Spleen (tissue), 7 donors: Measurements from ENCODE around the gene NDRG4.

Source experiments
- POLR2A ChIP-seq, 3 donors: fragments of 450-650 bp; IDR thresholded peaks; one replicate each; pipeline ENCODE4 v1.5.1; 2017; ENCODE audit warnings: antibody characterized with exemption in 3 of 3, mild to moderate bottlenecking in 1 of 3
- TF ChIP-seq, protein P1 (sequence below), 11 experiments: fragments of 200-600 bp in 7 of 11; fragments of 450-650 bp in 4 of 11; sonication (generic) in 4 of 11; IDR thresholded peaks in 8 of 11; conservative IDR thresholded peaks in 3 of 11; 1 replicate in 7 of 11; 2 replicates in 4 of 11; pipeline versions ENCODE4 v1.4.0 to v1.8.0; 2016 to 2021; ENCODE audit warnings: antibody characterized with exemption in 11 of 11, inconsistent platforms in 4 of 11, mild to moderate bottlenecking in 1 of 11
- donor health status: DM: no; HTN: no; CAD: no; lungs with moderate emphysema.
- donor health status: DM: no; HTN: no; CAD: no.
- donor health status: DM: no; HTN: no; CAD: no.

DNA sequence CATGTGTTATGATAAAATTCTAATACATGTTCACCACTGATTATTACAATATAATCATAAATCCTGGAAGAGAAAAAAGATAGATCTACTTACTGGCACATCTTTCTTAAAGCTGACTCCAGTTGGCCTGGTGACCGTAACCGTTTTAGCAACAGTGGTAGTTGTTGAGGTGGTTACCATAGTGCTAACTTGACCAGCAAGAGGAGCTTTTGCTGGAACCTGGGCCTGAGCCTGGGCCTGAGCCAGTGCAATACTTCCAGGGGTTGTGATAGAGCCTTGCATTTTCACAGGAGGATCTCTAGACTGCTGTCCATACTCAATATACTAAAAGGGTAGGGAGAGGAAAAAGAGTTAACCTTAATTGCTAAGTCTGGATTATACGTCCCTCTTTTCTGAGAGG lies 51.6 kb downstream of the NDRG4 start:
- TF ChIP-seq, protein P1, sequence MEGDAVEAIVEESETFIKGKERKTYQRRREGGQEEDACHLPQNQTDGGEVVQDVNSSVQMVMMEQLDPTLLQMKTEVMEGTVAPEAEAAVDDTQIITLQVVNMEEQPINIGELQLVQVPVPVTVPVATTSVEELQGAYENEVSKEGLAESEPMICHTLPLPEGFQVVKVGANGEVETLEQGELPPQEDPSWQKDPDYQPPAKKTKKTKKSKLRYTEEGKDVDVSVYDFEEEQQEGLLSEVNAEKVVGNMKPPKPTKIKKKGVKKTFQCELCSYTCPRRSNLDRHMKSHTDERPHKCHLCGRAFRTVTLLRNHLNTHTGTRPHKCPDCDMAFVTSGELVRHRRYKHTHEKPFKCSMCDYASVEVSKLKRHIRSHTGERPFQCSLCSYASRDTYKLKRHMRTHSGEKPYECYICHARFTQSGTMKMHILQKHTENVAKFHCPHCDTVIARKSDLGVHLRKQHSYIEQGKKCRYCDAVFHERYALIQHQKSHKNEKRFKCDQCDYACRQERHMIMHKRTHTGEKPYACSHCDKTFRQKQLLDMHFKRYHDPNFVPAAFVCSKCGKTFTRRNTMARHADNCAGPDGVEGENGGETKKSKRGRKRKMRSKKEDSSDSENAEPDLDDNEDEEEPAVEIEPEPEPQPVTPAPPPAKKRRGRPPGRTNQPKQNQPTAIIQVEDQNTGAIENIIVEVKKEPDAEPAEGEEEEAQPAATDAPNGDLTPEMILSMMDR (IDR thresholded peaks at IDR 0.05 in 8 of 11, conservative IDR thresholded peaks at IDR 0.05 in 3 of 11) = no peak
- no peak for TF ChIP-seq POLR2A (IDR thresholded peaks at IDR 0.05)
